ENCODE data around the gene PLPP1. TPM values are rescaled to one million over a fixed set of nuclear protein-coding genes. Genes with fewer than 3 reads are reported as not detected.

The PLPP1 gene
- polyA plus RNA-seq, 3 donors = 0.87 to 1.5 (median 0.98) TPM

GRCh38 chr5:55510523-55510880 is 24.3 kb downstream of the PLPP1 start:
- Histone ChIP-seq H3K36me3 (replicated peaks in 1 of 2; ENCODE audit: control insufficient read depth in 1 of 2, insufficient read depth in 2 of 2, low read length in 2 of 2) (no peaks in the 10 kb centered on the region), H3K4me2 (replicated peaks; ENCODE audit: extremely low read depth, low read length, poor library complexity, severe bottlenecking) (no peak overlapping the region), H3K9me3 (replicated peaks in 1 of 2; ENCODE audit: control insufficient read depth in 1 of 2, insufficient read depth in 1 of 2, low read length in 2 of 2) (no peaks in the 10 kb centered on the region), H3K4me3 (replicated peaks in 1 of 3; ENCODE audit: low read depth in 2 of 3, low read length in 3 of 3) (no peak overlapping the region), H4K20me1 (ENCODE audit: insufficient read depth, low read length) (no peaks in the 10 kb centered on the region), H3K27ac (ENCODE audit: low read depth in 1 of 2, low read length in 2 of 2) (no peak overlapping the region), H3K4me1 (ENCODE audit: control insufficient read depth in 1 of 2, insufficient read depth in 2 of 2, low read length in 2 of 2) (no peaks in the 10 kb centered on the region), H3K79me2 (ENCODE audit: insufficient read depth, low read length) (no peaks in the 10 kb centered on the region), H2AFZ (ENCODE audit: insufficient read depth, low read depth, low read length, poor library complexity, severe bottlenecking) (no peak overlapping the region), H3K9ac (ENCODE audit: insufficient read depth, low read length, poor library complexity, severe bottlenecking) (no peak overlapping the region), H3K27me3 (ENCODE audit: control insufficient read depth in 2 of 2, insufficient read depth in 2 of 2, low read length in 2 of 2) (no peaks in the 10 kb centered on the region)
- no peak for TF ChIP-seq CTCF (IDR thresholded peaks at IDR 0.05)
- DNase-seq = no peak
- no peak overlapping the region for H3K4me3 Mint-ChIP-seq
- H3K9me3 Mint-ChIP-seq = no peaks in the 10 kb centered on the region
- H3K27me3 Mint-ChIP-seq (ENCODE audit: low read depth in 3 of 3) = peaks cover 0 to 12% (median 5%) of the 10 kb centered on the region in 3 donors
- no peak overlapping the region for H3K27ac Mint-ChIP-seq
- no peaks in the 10 kb centered on the region for H3K4me1 Mint-ChIP-seq
- no peaks in the 10 kb centered on the region for H3K36me3 Mint-ChIP-seq
- intact Hi-C loops (cut with micrococcal nuclease) = no loop called here

- no CpG with 5 or more reads among the region's 5 CpGs for WGBS (ENCODE audit: insufficient coverage)
- no peaks in the 10 kb centered on the region for H3K79me2 ChIP-seq (ENCODE audit: insufficient read depth, low read length)
- no peaks in the 10 kb centered on the region for H3K36me3 Mint-ChIP-seq
Measured at GRCh38 chr5:55509796-55510522, 24.8 kb downstream of the PLPP1 start.

More at GRCh38 chr5:55509796-55510522, 24.8 kb downstream of the PLPP1 start:
- no peak for DNase-seq
- no peaks in the 10 kb centered on the region for H3K27me3 ChIP-seq (ENCODE audit: control insufficient read depth in 2 of 2, insufficient read depth in 2 of 2, low read length in 2 of 2)
- H3K27ac ChIP-seq (ENCODE audit: low read depth in 1 of 2, low read length in 2 of 2) = no peak overlapping the region
- H2AFZ ChIP-seq (ENCODE audit: insufficient read depth, low read depth, low read length, poor library complexity, severe bottlenecking) = no peak overlapping the region
- Mint-ChIP-seq H3K27me3 (ENCODE audit: low read depth in 3 of 3) (peaks cover 0 to 9% (median 5%) of the 10 kb centered on the region in 3 donors), H3K27ac (no peak overlapping the region), H3K4me3 (no peak overlapping the region), H3K4me1 (no peaks in the 10 kb centered on the region), H3K9me3 (no peaks in the 10 kb centered on the region)
- no peaks in the 10 kb centered on the region for H4K20me1 ChIP-seq (ENCODE audit: insufficient read depth, low read length)
- H3K36me3 ChIP-seq (replicated peaks in 1 of 2; ENCODE audit: control insufficient read depth in 1 of 2, insufficient read depth in 2 of 2, low read length in 2 of 2) = no peaks in the 10 kb centered on the region
- no peak for TF ChIP-seq CTCF (IDR thresholded peaks at IDR 0.05)
- no peaks in the 10 kb centered on the region for H3K4me1 ChIP-seq (ENCODE audit: control insufficient read depth in 1 of 2, insufficient read depth in 2 of 2, low read length in 2 of 2)
- no peak overlapping the region for H3K9ac ChIP-seq (ENCODE audit: insufficient read depth, low read length, poor library complexity, severe bottlenecking)
- no peaks in the 10 kb centered on the region for H3K9me3 ChIP-seq (replicated peaks in 1 of 2; ENCODE audit: control insufficient read depth in 1 of 2, insufficient read depth in 1 of 2, low read length in 2 of 2)
- H3K4me3 ChIP-seq (replicated peaks in 1 of 3; ENCODE audit: low read depth in 2 of 3, low read length in 3 of 3) = no peak overlapping the region
- H3K4me2 ChIP-seq (replicated peaks; ENCODE audit: extremely low read depth, low read length, poor library complexity, severe bottlenecking) = no peak overlapping the region
- intact Hi-C loops (cut with micrococcal nuclease) = no loop called here
